Astrocyte of the cerebellum (primary cell): ENCODE measurements around the gene OR52E8.

ENCODE experiments used
- DNase-seq: peaks from one replicate; pipeline ENCODE4 v3.0.0-alpha.2; 2011; ENCODE audit warnings: low read depth
- H3K4me3 ChIP-seq: 2 replicates; pipeline ENCODE4 v1.5.1; 2011; ENCODE audit warnings: mild to moderate bottlenecking, low read depth, low read length, moderate library complexity
- CTCF ChIP-seq: IDR thresholded peaks from 2 replicates; pipeline ENCODE4 v1.5.1; 2012; ENCODE audit warnings: low read length, low read depth, moderate library complexity, mild to moderate bottlenecking; ENCODE audit errors: missing control alignments
- in situ Hi-C: cut with HindIII; loops from 2 replicates; pipeline ENCODE4 v1.10.0; 2017; ENCODE audit warnings: low sequenced_read_pairs

The OR52E8 gene

GRCh38 chr11:5857590-5857989 is at the start of gene OR52E8:
Gene OR52E8 (minus strand): TSS chr11:5857690. CDS start chr11:5857690, 0 bp downstream.
- in situ Hi-C loops = no loop called here
- no peak for DNase-seq
- no peak within 1 kb of the TSS for H3K4me3 ChIP-seq
- TF ChIP-seq CTCF = no peak

GRCh38 chr11:5899534-5899933 is 42.0 kb upstream of the OR52E8 start:
- in situ Hi-C loops = no loop called here
- no peak overlapping the region for H3K4me3 ChIP-seq
- no peak for TF ChIP-seq CTCF
- no peak for DNase-seq

- no peak for TF ChIP-seq CTCF
- no peak within 1 kb of the TSS for H3K4me3 ChIP-seq
- DNase-seq = no peak
- in situ Hi-C loops = no loop called here
Measured at GRCh38 chr11:5892908-5893307, 35.4 kb upstream of the OR52E8 start, which contains the start of gene OR52E5. Gene OR52E5 (plus strand): TSS chr11:5893208. CDS start chr11:5900777, 7,569 bp downstream.

GRCh38 chr11:5891216-5891800 is 33.8 kb upstream of the OR52E8 start:
- DNase-seq = no peak
- TF ChIP-seq CTCF = peak; percentile 31

GRCh38 chr11:5887661-5888060 is 30.2 kb upstream of the OR52E8 start:
- in situ Hi-C loops = no loop called here
- H3K4me3 ChIP-seq = no peak overlapping the region
- TF ChIP-seq CTCF = no peak
- no peak for DNase-seq

More at GRCh38 chr11:5891216-5891800, 33.8 kb upstream of the OR52E8 start:
- in situ Hi-C loops = no loop called here
- H3K4me3 ChIP-seq = no peak overlapping the region

GRCh38 chr11:5887172-5887571 is 29.7 kb upstream of the OR52E8 start:
- TF ChIP-seq CTCF = no peak
- no peak for DNase-seq
- no peak overlapping the region for H3K4me3 ChIP-seq
- in situ Hi-C loops = no loop called here

GRCh38 chr11:5881756-5882155 is 24.3 kb upstream of the OR52E8 start:
- no peak overlapping the region for H3K4me3 ChIP-seq
- in situ Hi-C loops = no loop called here
- TF ChIP-seq CTCF = no peak
- DNase-seq = no peak
